Endothelial cell of umbilical vein (primary cell): ENCODE results near the gene KCNJ8.

Experiments
- CTCF ChIP-seq, 2 donors: IDR thresholded peaks; 1 replicate in 1 of 2; 2 replicates in 1 of 2; pipeline ENCODE4 v1.5.1; 2011; ENCODE audit warnings: low read length in 2 of 2, mild to moderate bottlenecking in 2 of 2, moderate library complexity in 2 of 2, control low read depth in 1 of 2, inconsistent platforms in 1 of 2, low read depth in 1 of 2; ENCODE audit not compliant: insufficient read depth in 1 of 2; ENCODE audit errors: extremely low read depth in 1 of 2
- EZH2 ChIP-seq: IDR thresholded peaks from 2 replicates; pipeline ENCODE4 v1.6.1; 2012; ENCODE audit warnings: borderline replicate concordance, low read depth, mild to moderate bottlenecking, moderate library complexity, low read length, inconsistent platforms; ENCODE audit not compliant: severe bottlenecking
- MAX ChIP-seq: IDR thresholded peaks from 2 replicates; pipeline ENCODE4 v1.6.1; 2011; ENCODE audit not compliant: insufficient read depth, insufficient read length
- MYC ChIP-seq: IDR thresholded peaks from one replicate; pipeline ENCODE4 v1.6.1; 2011; ENCODE audit warnings: mild to moderate bottlenecking, low read depth, low read length
- POLR2AphosphoS5 ChIP-seq: IDR thresholded peaks from 2 replicates; pipeline ENCODE4 v1.6.1; 2012; ENCODE audit warnings: low read depth, mild to moderate bottlenecking, control low read depth, low read length, moderate library complexity; ENCODE audit not compliant: insufficient read depth

- TF ChIP-seq POLR2AphosphoS5: no peak
- no peak for TF ChIP-seq CTCF (IDR thresholded peaks at IDR 0.05; ENCODE audit: extremely low read depth in 1 of 2, insufficient read depth in 1 of 2, low read depth in 1 of 2, low read length in 2 of 2)
- no peak for TF ChIP-seq MYC
- no peak for TF ChIP-seq EZH2
- TF ChIP-seq MAX: no peak
Observed at GRCh38 chr12:21757735-21758134, 16.8 kb downstream of the KCNJ8 start.
